Erythroblast (primary cell): Measurements from ENCODE around the gene COL4A2.

Source experiments
- GATA1 ChIP-seq: IDR thresholded peaks from 2 replicates; pipeline ENCODE4 v1.6.1; 2011; ENCODE audit warnings: low read depth, mild to moderate bottlenecking, control low read depth, low read length, moderate library complexity
- POLR2A ChIP-seq: IDR thresholded peaks from 2 replicates; pipeline ENCODE4 v1.6.1; 2011; ENCODE audit warnings: mild to moderate bottlenecking, low read length

- TF ChIP-seq POLR2A: no peak
- TF ChIP-seq GATA1: no peak
Measured at GRCh38 chr13:110450016-110450900, 143.2 kb downstream of the COL4A2 start.
